Activated T-cell treated with anti-CD3 and anti-CD28 coated beads, Interleukin-2, amount 50 U/mL, for 24 hours (primary cell): ENCODE data around the gene RPS6KC1.

Experiments
- DNase-seq: peaks from one replicate; pipeline ENCODE4 v3.0.0-alpha.2; 2020
- H3K27ac Mint-ChIP-seq: 2 replicates; pipeline ENCODE4 v1.8.0; 2020; ENCODE audit warnings: mild to moderate bottlenecking, mixed read lengths
- H3K27me3 Mint-ChIP-seq: 2 replicates; pipeline ENCODE4 v1.8.0; 2020; ENCODE audit warnings: mixed read lengths
- H3K36me3 Mint-ChIP-seq: 2 replicates; pipeline ENCODE4 v1.8.0; 2020; ENCODE audit warnings: low read depth, mixed read lengths
- H3K4me1 Mint-ChIP-seq: 2 replicates; pipeline ENCODE4 v1.8.0; 2020; ENCODE audit warnings: low read depth, mixed read lengths
- H3K4me3 Mint-ChIP-seq: 2 replicates; pipeline ENCODE4 v1.8.0; 2020; ENCODE audit warnings: mild to moderate bottlenecking, moderate library complexity, mixed read lengths
- H3K9me3 Mint-ChIP-seq: 2 replicates; pipeline ENCODE4 v1.8.0; 2020; ENCODE audit warnings: mixed read lengths

RPS6KC1 gene

GRCh38 chr1:213231795-213232231 lies 180.8 kb downstream of the RPS6KC1 start:
- H3K27ac Mint-ChIP-seq = no peak overlapping the region
- peaks cover 18% of the 10 kb centered on the region for H3K36me3 Mint-ChIP-seq
- no peak overlapping the region for H3K4me3 Mint-ChIP-seq
- no peaks in the 10 kb centered on the region for H3K27me3 Mint-ChIP-seq
- peaks cover 3% of the 10 kb centered on the region for H3K4me1 Mint-ChIP-seq
- no peak for DNase-seq
- no peaks in the 10 kb centered on the region for H3K9me3 Mint-ChIP-seq

DNA sequence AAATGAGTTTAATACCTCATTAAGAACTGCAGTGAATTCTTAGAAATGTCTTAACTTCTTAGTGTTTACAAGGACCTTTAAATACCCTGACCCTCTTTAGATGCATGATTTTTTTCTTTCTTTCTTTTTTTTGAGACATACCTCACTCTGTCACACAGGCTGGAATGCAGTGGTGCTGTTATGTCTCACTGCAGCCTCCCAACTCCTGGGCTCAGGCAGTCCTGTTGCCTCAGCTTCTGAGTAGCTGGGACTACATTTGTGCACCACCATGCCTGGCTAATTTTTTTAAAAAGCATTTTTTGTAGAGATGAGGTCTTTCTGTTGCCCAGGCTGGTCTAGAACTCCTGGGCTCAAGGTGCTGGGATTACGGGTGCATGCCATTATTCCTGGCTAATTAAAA lies 191.8 kb downstream of the RPS6KC1 start:
- DNase-seq = no peak
- Mint-ChIP-seq H3K27ac (no peak overlapping the region), H3K36me3 (peaks cover 19% of the 10 kb centered on the region), H3K9me3 (no peaks in the 10 kb centered on the region), H3K27me3 (no peaks in the 10 kb centered on the region), H3K4me1 (no peaks in the 10 kb centered on the region), H3K4me3 (no peak overlapping the region)

GRCh38 chr1:213244664-213245091 lies 193.6 kb downstream of the RPS6KC1 start:
- Mint-ChIP-seq H3K4me3 (no peak overlapping the region), H3K27me3 (no peaks in the 10 kb centered on the region), H3K27ac (no peak overlapping the region), H3K9me3 (no peaks in the 10 kb centered on the region), H3K36me3 (peaks cover 19% of the 10 kb centered on the region), H3K4me1 (no peaks in the 10 kb centered on the region)
- DNase-seq = no peak

- DNase-seq = no peak
- Mint-ChIP-seq H3K27ac (no peak overlapping the region), H3K36me3 (peaks cover 19% of the 10 kb centered on the region), H3K4me1 (no peaks in the 10 kb centered on the region), H3K27me3 (no peaks in the 10 kb centered on the region), H3K4me3 (no peak overlapping the region), H3K9me3 (no peaks in the 10 kb centered on the region)
These were observed 194.3 kb downstream of the RPS6KC1 start for GRCh38 chr1:213245260-213245910.

- Mint-ChIP-seq H3K27me3 (no peaks in the 10 kb centered on the region), H3K36me3 (peaks cover 4% of the 10 kb centered on the region), H3K9me3 (no peaks in the 10 kb centered on the region), H3K27ac (no peak overlapping the region), H3K4me3 (no peak overlapping the region), H3K4me1 (no peaks in the 10 kb centered on the region)
- no peak for DNase-seq
These were observed 196.0 kb downstream of the RPS6KC1 start for GRCh38 chr1:213247038-213247437.

GRCh38 chr1:213249395-213249794 lies 198.4 kb downstream of the RPS6KC1 start:
- Mint-ChIP-seq H3K4me3 (no peak overlapping the region), H3K36me3 (peaks cover 2% of the 10 kb centered on the region), H3K27ac (no peak overlapping the region), H3K9me3 (no peaks in the 10 kb centered on the region), H3K27me3 (no peaks in the 10 kb centered on the region), H3K4me1 (no peaks in the 10 kb centered on the region)
- no peak for DNase-seq

DNA sequence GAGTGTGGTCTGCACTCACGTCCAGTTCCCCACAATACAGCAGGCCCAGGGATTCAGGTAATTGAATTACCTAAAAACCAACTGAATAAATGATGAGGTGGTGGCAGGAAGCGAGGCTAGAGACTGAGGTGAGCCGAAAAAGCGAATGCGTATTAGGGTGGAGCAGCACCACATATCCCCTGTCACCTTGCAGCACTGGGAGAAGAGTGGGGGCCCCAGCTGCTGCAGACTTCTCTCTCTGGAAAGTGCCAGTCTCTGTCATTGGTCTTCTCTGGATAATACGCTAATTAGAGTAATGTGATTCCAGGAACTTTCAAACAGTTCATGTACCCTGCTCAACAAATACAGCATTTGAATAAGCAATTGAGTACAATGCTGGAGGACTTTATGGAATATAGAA lies 199.0 kb downstream of the RPS6KC1 start:
- Mint-ChIP-seq H3K4me1 (no peaks in the 10 kb centered on the region), H3K27ac (no peak overlapping the region), H3K9me3 (no peaks in the 10 kb centered on the region), H3K36me3 (peaks cover 2% of the 10 kb centered on the region), H3K4me3 (no peak overlapping the region), H3K27me3 (no peaks in the 10 kb centered on the region)
- no peak for DNase-seq

DNA sequence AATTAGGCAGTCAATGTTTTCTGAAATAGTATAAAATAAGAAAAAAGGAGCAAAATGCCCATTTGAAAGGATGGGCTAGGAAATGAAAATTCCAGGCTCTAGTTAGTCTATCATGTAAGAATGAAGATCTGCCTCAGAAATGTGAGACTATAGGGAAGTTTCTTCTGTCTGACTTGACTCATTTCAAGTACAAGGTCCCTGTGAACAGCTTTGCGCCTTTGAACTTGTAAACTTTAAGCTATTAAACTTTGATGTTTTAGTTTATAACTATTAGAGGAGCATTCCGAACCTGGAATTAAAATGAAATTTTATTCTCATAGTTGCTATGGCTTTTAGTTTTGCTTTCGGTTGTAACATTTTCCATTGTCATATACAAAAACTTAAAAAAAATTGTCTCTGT lies 199.4 kb downstream of the RPS6KC1 start:
- Mint-ChIP-seq H3K36me3 (peaks cover 2% of the 10 kb centered on the region), H3K4me1 (no peaks in the 10 kb centered on the region), H3K27ac (no peak overlapping the region), H3K9me3 (no peaks in the 10 kb centered on the region), H3K27me3 (no peaks in the 10 kb centered on the region), H3K4me3 (no peak overlapping the region)
- no peak for DNase-seq

- Mint-ChIP-seq H3K9me3 (no peaks in the 10 kb centered on the region), H3K27me3 (no peaks in the 10 kb centered on the region), H3K36me3 (peaks cover 6% of the 10 kb centered on the region), H3K4me3 (no peak overlapping the region), H3K4me1 (no peaks in the 10 kb centered on the region), H3K27ac (no peak overlapping the region)
- no peak for DNase-seq
These were observed 200.9 kb downstream of the RPS6KC1 start for GRCh38 chr1:213251972-213252371.

GRCh38 chr1:213256438-213257087 lies 205.5 kb downstream of the RPS6KC1 start:
- H3K27ac Mint-ChIP-seq = no peak overlapping the region
- no peak overlapping the region for H3K4me3 Mint-ChIP-seq
- peaks cover 21% of the 10 kb centered on the region for H3K36me3 Mint-ChIP-seq
- DNase-seq = no peak
- no peaks in the 10 kb centered on the region for H3K4me1 Mint-ChIP-seq
- H3K9me3 Mint-ChIP-seq = no peaks in the 10 kb centered on the region
- no peaks in the 10 kb centered on the region for H3K27me3 Mint-ChIP-seq

GRCh38 chr1:213260311-213261075 lies 209.5 kb downstream of the RPS6KC1 start:
- no peaks in the 10 kb centered on the region for H3K4me1 Mint-ChIP-seq
- no peak overlapping the region for H3K27ac Mint-ChIP-seq
- no peak for DNase-seq

GRCh38 chr1:213264531-213264930 lies 213.5 kb downstream of the RPS6KC1 start:
- no peak for DNase-seq
- Mint-ChIP-seq H3K4me3 (no peak overlapping the region), H3K4me1 (no peaks in the 10 kb centered on the region), H3K9me3 (peaks cover 13% of the 10 kb centered on the region), H3K27me3 (no peaks in the 10 kb centered on the region), H3K27ac (no peak overlapping the region), H3K36me3 (peaks cover 77% of the 10 kb centered on the region)

More at GRCh38 chr1:213260311-213261075, 209.5 kb downstream of the RPS6KC1 start:
- Mint-ChIP-seq H3K36me3 (peaks cover 51% of the 10 kb centered on the region), H3K27me3 (no peaks in the 10 kb centered on the region), H3K4me3 (no peak overlapping the region), H3K9me3 (no peaks in the 10 kb centered on the region)

GRCh38 chr1:213266983-213267772 lies 216.1 kb downstream of the RPS6KC1 start:
- Mint-ChIP-seq H3K27ac (no peak overlapping the region), H3K36me3 (peaks cover 73% of the 10 kb centered on the region), H3K9me3 (peaks cover 13% of the 10 kb centered on the region), H3K4me3 (no peak overlapping the region), H3K4me1 (no peaks in the 10 kb centered on the region), H3K27me3 (no peaks in the 10 kb centered on the region)
- DNase-seq = no peak

- Mint-ChIP-seq H3K27me3 (no peaks in the 10 kb centered on the region), H3K9me3 (peaks cover 13% of the 10 kb centered on the region), H3K4me3 (no peak overlapping the region), H3K27ac (no peak overlapping the region), H3K36me3 (peaks cover 72% of the 10 kb centered on the region), H3K4me1 (no peaks in the 10 kb centered on the region)
- DNase-seq = no peak
These were observed 217.2 kb downstream of the RPS6KC1 start for GRCh38 chr1:213268221-213268620.
